Uterus (tissue), 4 donors: Measurements from ENCODE around the gene CPLANE1. TPM values are rescaled to one million over a fixed set of nuclear protein-coding genes. Genes with fewer than 3 reads are reported as not detected.

Experiments
- DNase-seq, 2 donors: peaks; one replicate each; pipeline ENCODE4 v3.0.0-alpha.2; 2019 to 2020
- H3K27ac ChIP-seq, 2 donors: fragments of 200-600 bp; sonication (generic); 1 replicate in 1 of 2; 2 replicates in 1 of 2; pipeline ENCODE4 v1.5.1; 2016 to 2018
- H3K27me3 ChIP-seq, 2 donors: fragments of 200-600 bp; sonication (generic); one replicate each; pipeline ENCODE4 v1.5.1; 2018 to 2019; ENCODE audit warnings: control low read depth in 1 of 2
- H3K36me3 ChIP-seq, 2 donors: fragments of 200-600 bp; sonication (generic); one replicate each; pipeline ENCODE4 v1.5.1; 2019; ENCODE audit warnings: control low read depth in 1 of 2
- H3K4me1 ChIP-seq, 2 donors: fragments of 200-600 bp; sonication (generic); one replicate each; pipeline ENCODE4 v1.5.1; 2018 to 2019; ENCODE audit warnings: control low read depth in 1 of 2
- H3K4me3 ChIP-seq, 2 donors: fragments of 200-600 bp; sonication (generic); 1 replicate in 1 of 2; 2 replicates in 1 of 2; pipeline ENCODE4 v1.5.1; 2018 to 2019; ENCODE audit warnings: mild to moderate bottlenecking in 1 of 2
- H3K9me3 ChIP-seq, 2 donors: fragments of 200-600 bp; sonication (generic); one replicate each; pipeline ENCODE4 v1.5.1; 2019; ENCODE audit warnings: control low read depth in 1 of 2
- CTCF ChIP-seq, 4 experiments: fragments of 200-600 bp in 2 of 4; fragments of 450-650 bp in 2 of 4; sonication (generic) in 2 of 4; IDR thresholded peaks; one replicate each; pipeline ENCODE4 v1.5.1; 2016 to 2019; ENCODE audit warnings: antibody characterized with exemption in 4 of 4, mild to moderate bottlenecking in 2 of 4, moderate library complexity in 1 of 4
- POLR2A ChIP-seq, 2 donors: fragments of 450-650 bp; IDR thresholded peaks; one replicate each; pipeline ENCODE4 v1.6.1; 2016; ENCODE audit warnings: antibody characterized with exemption in 2 of 2, mild to moderate bottlenecking in 1 of 2, moderate library complexity in 1 of 2
- intact Hi-C: fragments of 100-400 bp; cut with DNase I; formaldehyde crosslinking; loops from one replicate; pipeline ENCODE4 v1.15.1; 2023; ENCODE audit warnings: low total_unique reads
- total RNA-seq, 4 donors: library from RNA; depleted of rRNA in 3 of 4; stranded (reverse); fragments of >200 nt in 3 of 4; gene quantifications; one replicate each; pipeline versions ENCODE4 v1.1.0 to v1.2.4, GENCODE V29; 2014 to 2023
- donor health status: DM: yes; HTN: yes; CAD: no.

CPLANE1 gene
- total RNA-seq, 4 donors from 2014 or later, result 22.4 to 68.2 (median 35.9) TPM

- H3K27ac ChIP-seq, result no peak overlapping the region
- H3K36me3 ChIP-seq, result no peaks in the 10 kb centered on the region
- no peaks in the 10 kb centered on the region for H3K4me1 ChIP-seq
- DNase-seq, result no peak
- no peak overlapping the region for H3K4me3 ChIP-seq
- intact Hi-C loops, result no loop called here
- H3K9me3 ChIP-seq, result peaks cover 0 to 2% of the 10 kb centered on the region in 2 donors
- TF ChIP-seq CTCF (IDR thresholded peaks at IDR 0.05) (no peak), POLR2A (IDR thresholded peaks at IDR 0.05) (no peak)
- H3K27me3 ChIP-seq, result no peaks in the 10 kb centered on the region
Measured at GRCh38 chr5:37255774-37256358, 6.7 kb upstream of the CPLANE1 start.

- no peaks in the 10 kb centered on the region for H3K36me3 ChIP-seq
- no peak overlapping the region for H3K27ac ChIP-seq
- no peaks in the 10 kb centered on the region for H3K27me3 ChIP-seq
- no peaks in the 10 kb centered on the region for H3K4me1 ChIP-seq
- peaks cover 0 to 2% of the 10 kb centered on the region in 2 donors for H3K9me3 ChIP-seq
- TF ChIP-seq CTCF (IDR thresholded peaks at IDR 0.05) (no peak), POLR2A (IDR thresholded peaks at IDR 0.05) (no peak)
- H3K4me3 ChIP-seq, result no peak overlapping the region
- intact Hi-C loops, result no loop called here
- DNase-seq, result no peak
Measured at GRCh38 chr5:37254581-37254980, 5.4 kb upstream of the CPLANE1 start.

- intact Hi-C loops, result no loop called here
Measured at GRCh38 chr5:37251665-37252064, 2.5 kb upstream of the CPLANE1 start.

GRCh38 chr5:37249815-37250164, 614 bp upstream of the CPLANE1 start:
- Histone ChIP-seq H3K36me3 (no peaks in the 10 kb centered on the region), H3K9me3 (no peaks in the 10 kb centered on the region), H3K27me3 (no peaks in the 10 kb centered on the region), H3K27ac (peak overlapping the region; percentile 81 to 90), H3K4me1 (peaks cover 0 to 9% of the 10 kb centered on the region in 2 donors), H3K4me3 (peak overlapping the region; percentile 77 to 78)
- intact Hi-C loops, result no loop called here
- no peak for DNase-seq
- TF ChIP-seq POLR2A (IDR thresholded peaks at IDR 0.05) (no peak), CTCF (IDR thresholded peaks at IDR 0.05) (no peak)

More at GRCh38 chr5:37251665-37252064, 2.5 kb upstream of the CPLANE1 start:
- TF ChIP-seq CTCF (IDR thresholded peaks at IDR 0.05) (no peak), POLR2A (IDR thresholded peaks at IDR 0.05) (no peak)
- Histone ChIP-seq H3K4me3 (no peak overlapping the region), H3K9me3 (no peaks in the 10 kb centered on the region), H3K36me3 (no peaks in the 10 kb centered on the region), H3K27me3 (no peaks in the 10 kb centered on the region), H3K27ac (no peak overlapping the region), H3K4me1 (peaks cover 0 to 9% of the 10 kb centered on the region in 2 donors)
- DNase-seq, result no peak

- intact Hi-C loops, result no loop called here
- Histone ChIP-seq H3K9me3 (no peaks in the 10 kb centered on the region), H3K27ac (peak overlapping the region; percentile 81 to 90), H3K27me3 (no peaks in the 10 kb centered on the region), H3K4me3 (peak overlapping the region; percentile 77 to 78), H3K4me1 (peaks cover 0 to 9% of the 10 kb centered on the region in 2 donors), H3K36me3 (no peaks in the 10 kb centered on the region)
- DNase-seq, result no peak
- no peak for TF ChIP-seq CTCF (IDR thresholded peaks at IDR 0.05)
- no peak for TF ChIP-seq POLR2A (IDR thresholded peaks at IDR 0.05)
Measured at GRCh38 chr5:37248421-37248969, 681 bp downstream of the CPLANE1 start.
